ENCODE data around the gene ACSL5. TPM values are rescaled to one million over a fixed set of nuclear protein-coding genes. Genes with fewer than 3 reads are reported as not detected.

The ACSL5 gene
- total and polyA plus RNA-seq, 2 of the 8 experiments (the other 6 are each of a cell fraction or from before 2014, with no cell fraction given) = not detected

DNA sequence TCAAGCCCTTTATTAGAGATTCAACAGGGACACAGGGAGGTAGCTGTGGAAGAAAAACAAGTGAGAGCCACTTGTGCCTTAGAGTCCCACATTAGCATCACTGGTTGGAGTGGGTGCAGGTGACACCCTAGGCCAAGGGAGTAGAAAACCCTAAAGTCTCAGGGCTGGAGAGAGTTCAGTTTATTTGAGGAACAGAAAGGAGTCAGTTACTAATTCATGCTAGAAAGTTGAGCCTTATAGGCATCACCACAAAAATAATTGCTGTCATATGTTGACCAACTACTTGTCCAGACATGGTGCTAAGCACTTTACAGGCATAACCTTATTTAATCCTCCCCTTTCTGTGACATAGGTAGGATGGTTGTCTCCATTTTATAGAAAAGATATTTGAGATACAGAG, 20.9 kb upstream of the ACSL5 start:
- no peak overlapping the region for H2BK120ac ChIP-seq (replicated peaks; ENCODE audit: low read depth, low read length)
- no peaks in the 10 kb centered on the region for H3K4me1 ChIP-seq (replicated peaks in 1 of 4; ENCODE audit: control insufficient read depth in 3 of 4, insufficient read depth in 4 of 4, low read length in 3 of 4)
- TF ChIP-seq SRF (IDR thresholded peaks at IDR 0.05; ENCODE audit: low read depth, low read length) (no peak), EZH2 (IDR thresholded peaks at IDR 0.05; ENCODE audit: low read depth, low read length, severe bottlenecking) (no peak), YY1 (IDR thresholded peaks at IDR 0.05; ENCODE audit: low read depth, low read length) (no peak), CBX8 (IDR thresholded peaks at IDR 0.05; ENCODE audit: borderline replicate concordance, low read depth, low read length) (no peak), EGR1 (IDR thresholded peaks at IDR 0.05; ENCODE audit: borderline replicate concordance, low read depth, low read length) (no peak), SIX5 (IDR thresholded peaks at IDR 0.05; ENCODE audit: low read depth, low read length) (no peak), RFX5 (IDR thresholded peaks at IDR 0.05; ENCODE audit: borderline replicate concordance, low read depth, low read length) (no peak), CHD1 (IDR thresholded peaks at IDR 0.05; ENCODE audit: low read depth, low read length) (no peak), MAFK (IDR thresholded peaks at IDR 0.05; ENCODE audit: low read depth, low read length) (no peak)
- TF ChIP-seq, protein P1, sequence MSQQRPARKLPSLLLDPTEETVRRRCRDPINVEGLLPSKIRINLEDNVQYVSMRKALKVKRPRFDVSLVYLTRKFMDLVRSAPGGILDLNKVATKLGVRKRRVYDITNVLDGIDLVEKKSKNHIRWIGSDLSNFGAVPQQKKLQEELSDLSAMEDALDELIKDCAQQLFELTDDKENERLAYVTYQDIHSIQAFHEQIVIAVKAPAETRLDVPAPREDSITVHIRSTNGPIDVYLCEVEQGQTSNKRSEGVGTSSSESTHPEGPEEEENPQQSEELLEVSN (IDR thresholded peaks at IDR 0.05) = no peak

More for the DNA sequence above, 20.9 kb upstream of the ACSL5 start:
- H2BK15ac ChIP-seq (ENCODE audit: low read length) = no peak overlapping the region
- no peaks in the 10 kb centered on the region for H3K36me3 ChIP-seq (ENCODE audit: control insufficient read depth in 2 of 4, insufficient read depth in 4 of 4, low read length in 3 of 4)
- ChIA-PET POLR2A (ENCODE audit: partially characterized antibody) (no interaction called here), CTCF (ENCODE audit: partially characterized antibody) (no interaction called here)
- no peak overlapping the region for H3K14ac ChIP-seq (ENCODE audit: insufficient read length)
- H2BK12ac ChIP-seq (ENCODE audit: low read depth, low read length) = no peak overlapping the region
- H3K23ac ChIP-seq (ENCODE audit: insufficient read length) = no peak overlapping the region
- no peak for FAIRE-seq
- H3K56ac ChIP-seq (replicated peaks; ENCODE audit: insufficient read length, low read depth, low read length) = no peak overlapping the region
- H3K4me2 ChIP-seq (ENCODE audit: insufficient read depth in 1 of 2, low read depth in 2 of 2, low read length in 2 of 2) = no peak overlapping the region
- no peak overlapping the region for H3K9ac ChIP-seq (replicated peaks in 1 of 4; ENCODE audit: extremely low read depth in 1 of 4, low read depth in 3 of 4, low read length in 3 of 4)
- no peaks in the 10 kb centered on the region for H3K23me2 ChIP-seq (ENCODE audit: low read depth, low read length)
- H2AK5ac ChIP-seq (ENCODE audit: low read depth, low read length) = no peak overlapping the region
- no peak overlapping the region for H3K18ac ChIP-seq (ENCODE audit: extremely low read depth, low read length)
- H4K5ac ChIP-seq (ENCODE audit: insufficient read length, low read depth, low read length) = no peak overlapping the region
- no peak overlapping the region for H2BK20ac ChIP-seq (ENCODE audit: low read length)
- H3K4ac ChIP-seq (replicated peaks; ENCODE audit: insufficient read length, low read depth, low read length) = no peak overlapping the region
- no peak overlapping the region for H3K27ac ChIP-seq (ENCODE audit: low read depth, low read length)
- no peak overlapping the region for H2BK5ac ChIP-seq (ENCODE audit: low read depth, low read length)
- DNase-seq (ENCODE audit: low read depth in 1 of 2, low spot score in 2 of 2) = no peak
- H3K4me3 ChIP-seq (ENCODE audit: extremely low read depth in 1 of 4, insufficient read depth in 2 of 4, low read depth in 3 of 4, low read length in 4 of 4) = no peak overlapping the region
- H3K27me3 ChIP-seq (replicated peaks in 1 of 4; ENCODE audit: control insufficient read depth in 3 of 4, extremely low read depth in 1 of 4, insufficient read depth in 3 of 4, low read length in 3 of 4) = no peaks in the 10 kb centered on the region
- H3K9me3 ChIP-seq (ENCODE audit: insufficient read depth in 2 of 2, low read depth in 1 of 2, low read length in 1 of 2) = no peaks in the 10 kb centered on the region
- no peaks in the 10 kb centered on the region for H3K79me1 ChIP-seq (ENCODE audit: low read depth, low read length)
- H2AFZ ChIP-seq (ENCODE audit: low read length) = no peak overlapping the region
- no peaks in the 10 kb centered on the region for H3K79me2 ChIP-seq (ENCODE audit: control insufficient read depth in 1 of 2, insufficient read depth in 2 of 2, low read length in 2 of 2)
- no peak overlapping the region for H4K8ac ChIP-seq (ENCODE audit: extremely low read depth, insufficient read depth, low read length)
- no peaks in the 10 kb centered on the region for H4K20me1 ChIP-seq (replicated peaks in 1 of 2; ENCODE audit: control insufficient read depth in 1 of 2, insufficient read depth in 2 of 2, low read length in 2 of 2)
- H4K91ac ChIP-seq (replicated peaks; ENCODE audit: insufficient read length, low read length) = no peak overlapping the region
